HG03457 (cell line): Measurements from ENCODE around the gene KRTAP16-1.
"Not testable (repeated sequence)": the region's sequence is repeated elsewhere in the genome, so short reads cannot be mapped to it uniquely, and the experiment has no call there.

Experiments
- ATAC-seq: cut with Tn5 transposase; IDR thresholded peaks from one replicate; pipeline ENCODE4 v1.9.1; 2021; ENCODE audit warnings: moderate number of reproducible peaks; ENCODE audit not compliant: unreplicated experiment

KRTAP16-1 gene, protein sequence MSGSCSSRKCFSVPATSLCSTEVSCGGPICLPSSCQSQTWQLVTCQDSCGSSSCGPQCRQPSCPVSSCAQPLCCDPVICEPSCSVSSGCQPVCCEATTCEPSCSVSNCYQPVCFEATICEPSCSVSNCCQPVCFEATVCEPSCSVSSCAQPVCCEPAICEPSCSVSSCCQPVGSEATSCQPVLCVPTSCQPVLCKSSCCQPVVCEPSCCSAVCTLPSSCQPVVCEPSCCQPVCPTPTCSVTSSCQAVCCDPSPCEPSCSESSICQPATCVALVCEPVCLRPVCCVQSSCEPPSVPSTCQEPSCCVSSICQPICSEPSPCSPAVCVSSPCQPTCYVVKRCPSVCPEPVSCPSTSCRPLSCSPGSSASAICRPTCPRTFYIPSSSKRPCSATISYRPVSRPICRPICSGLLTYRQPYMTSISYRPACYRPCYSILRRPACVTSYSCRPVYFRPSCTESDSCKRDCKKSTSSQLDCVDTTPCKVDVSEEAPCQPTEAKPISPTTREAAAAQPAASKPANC

GRCh38 chr17:41308918-41309359 lies at the start of gene KRTAP16-1:
Gene KRTAP16-1, minus strand, starts transcription at chr17:41309309. Its CDS starts 56 bp downstream, at chr17:41309253.
- no peak for ATAC-seq

GRCh38 chr17:41354536-41354935 lies 45.4 kb upstream of the KRTAP16-1 start:
- ATAC-seq = no peak

DNA sequence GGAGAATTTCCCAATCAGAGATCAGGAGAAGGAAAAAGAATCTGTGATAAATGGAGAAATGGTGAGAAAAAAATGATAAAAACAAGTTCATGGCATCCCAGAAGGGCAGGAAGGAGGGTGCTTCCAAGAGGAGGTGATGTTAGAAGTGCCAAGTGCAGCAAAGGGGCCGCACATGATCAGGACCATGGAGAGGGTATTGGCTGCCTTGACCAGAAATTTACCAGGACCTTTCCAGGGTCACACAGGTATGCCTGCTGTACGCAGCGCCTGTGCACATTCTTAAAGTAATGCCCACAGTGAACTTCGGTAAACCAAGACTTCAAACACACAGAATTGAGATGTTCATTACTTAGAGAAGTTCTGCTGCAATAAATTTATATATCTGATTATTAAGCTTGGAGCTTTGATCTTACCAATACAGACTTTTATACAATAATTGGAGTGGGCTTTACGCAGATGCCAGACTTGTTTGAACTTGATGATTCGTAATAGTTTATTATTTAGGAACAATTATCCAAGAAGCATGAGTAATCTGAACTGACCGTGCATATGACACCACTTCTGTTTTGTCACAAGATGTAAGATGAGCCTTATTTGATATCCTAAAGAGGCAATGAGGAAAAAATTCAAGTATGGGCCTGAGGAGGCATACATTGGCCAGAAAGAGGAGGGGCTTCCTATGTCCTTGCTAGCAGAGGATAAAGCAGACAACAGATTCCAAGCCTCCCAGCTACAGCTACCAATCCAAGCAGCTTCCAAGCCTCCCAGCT lies 43.7 kb upstream of the KRTAP16-1 start:
- no peak for ATAC-seq

DNA sequence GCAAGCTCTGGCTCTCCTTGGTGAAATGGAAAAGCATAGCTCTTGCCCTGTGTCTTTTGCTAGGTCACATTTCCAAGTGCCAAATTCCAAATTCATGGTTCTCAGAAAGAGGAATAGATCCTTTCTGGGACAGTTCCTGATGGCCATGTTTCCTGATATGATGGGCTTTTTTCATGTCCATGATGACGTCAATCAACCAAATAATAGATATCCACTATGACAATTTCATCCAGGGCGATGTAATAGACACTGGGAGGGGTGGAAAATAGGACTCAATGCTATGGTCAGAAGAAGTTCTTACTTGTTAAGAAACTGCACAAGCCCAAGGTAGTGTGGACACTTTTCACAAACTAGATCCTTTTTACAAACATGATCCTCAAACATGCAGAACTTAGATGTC lies 42.1 kb upstream of the KRTAP16-1 start:
- ATAC-seq = no peak

GRCh38 chr17:41350381-41350878 lies 41.3 kb upstream of the KRTAP16-1 start, which contains the start of gene KRT33A:
Gene KRT33A, minus strand, starts transcription at chr17:41350828. Its CDS starts 61 bp downstream, at chr17:41350767.
- not testable (repeated sequence) for ATAC-seq

- no peak for ATAC-seq
Measured at GRCh38 chr17:41347869-41348760, 39.0 kb upstream of the KRTAP16-1 start.

- ATAC-seq = not testable (repeated sequence)
Measured at GRCh38 chr17:41346421-41346820, 37.3 kb upstream of the KRTAP16-1 start.

- ATAC-seq = no peak
Measured at GRCh38 chr17:41345992-41346391, 36.9 kb upstream of the KRTAP16-1 start.

GRCh38 chr17:41343029-41343428 lies 33.9 kb upstream of the KRTAP16-1 start:
- no peak for ATAC-seq

DNA sequence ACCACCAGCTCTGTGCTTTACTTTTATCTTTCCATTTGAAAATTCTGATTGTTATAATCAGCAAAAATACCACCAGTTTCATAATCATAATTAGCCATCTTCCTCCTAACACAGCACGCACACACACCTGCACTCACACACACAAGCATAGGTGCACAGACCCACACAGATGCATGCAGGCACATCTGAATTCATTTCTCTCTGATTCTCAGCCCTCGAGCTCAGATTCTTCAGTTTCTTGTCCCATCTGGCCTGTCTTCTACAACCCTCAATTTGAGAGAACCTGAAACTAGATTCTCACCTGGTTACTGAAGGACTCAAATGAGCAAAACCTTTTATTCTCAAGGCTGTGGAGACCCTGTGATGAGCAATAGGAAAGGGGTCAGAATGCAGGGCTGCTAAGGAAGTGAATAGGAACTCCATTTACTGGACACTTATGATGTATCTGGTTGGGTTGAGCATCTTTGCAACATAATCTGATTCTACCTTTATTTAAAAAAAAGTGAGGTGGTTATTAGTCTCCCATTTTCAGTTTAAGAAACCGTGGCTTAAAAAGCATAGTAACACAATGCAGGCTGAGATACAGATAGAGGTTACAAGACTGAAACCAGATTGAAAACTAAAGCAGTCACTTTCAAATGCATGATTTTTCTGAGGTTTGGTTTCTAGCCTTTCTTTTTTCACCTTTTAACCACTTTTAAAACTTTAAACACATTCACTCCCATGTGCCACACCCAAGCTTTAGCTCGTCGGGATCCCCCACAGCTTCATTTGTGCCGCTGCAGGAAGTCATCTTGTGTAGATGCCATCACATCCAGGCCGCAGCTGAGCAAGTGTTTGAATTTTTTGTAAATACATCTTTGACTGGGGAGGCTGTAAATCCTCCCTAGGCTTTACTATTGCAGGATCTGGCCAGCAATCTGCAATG lies 32.1 kb upstream of the KRTAP16-1 start:
- ATAC-seq = no peak

- ATAC-seq = no peak
Measured at GRCh38 chr17:41340494-41340893, 31.4 kb upstream of the KRTAP16-1 start.

GRCh38 chr17:41339571-41340172 lies 30.6 kb upstream of the KRTAP16-1 start:
- no peak for ATAC-seq

DNA sequence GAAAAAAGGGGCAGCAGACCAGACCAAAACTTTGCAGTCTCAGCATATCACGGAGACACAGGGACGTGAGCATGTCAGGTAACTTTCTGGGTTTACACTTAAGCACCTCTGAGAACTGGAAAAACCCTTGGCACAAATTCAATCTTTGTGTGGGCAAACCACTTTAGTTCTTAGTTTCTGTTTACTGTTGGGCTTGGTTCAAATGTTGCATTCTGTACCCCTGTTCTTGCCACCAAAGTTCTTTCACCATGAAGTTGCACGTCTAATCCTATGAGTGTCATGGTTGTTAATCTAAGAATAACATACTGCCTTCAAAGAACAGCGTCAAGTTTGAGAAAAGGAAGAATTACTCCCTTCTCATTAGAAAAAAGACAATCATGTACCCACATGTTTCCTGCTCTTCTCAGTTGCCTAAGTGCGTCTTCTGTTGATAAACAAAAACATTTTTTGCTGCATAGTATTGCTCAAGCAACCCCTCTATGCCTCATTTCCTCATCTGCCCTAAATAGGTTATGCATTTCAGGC lies 29.9 kb upstream of the KRTAP16-1 start:
- ATAC-seq = no peak

- no peak for ATAC-seq
Measured at GRCh38 chr17:41335747-41336146, 26.6 kb upstream of the KRTAP16-1 start.

DNA sequence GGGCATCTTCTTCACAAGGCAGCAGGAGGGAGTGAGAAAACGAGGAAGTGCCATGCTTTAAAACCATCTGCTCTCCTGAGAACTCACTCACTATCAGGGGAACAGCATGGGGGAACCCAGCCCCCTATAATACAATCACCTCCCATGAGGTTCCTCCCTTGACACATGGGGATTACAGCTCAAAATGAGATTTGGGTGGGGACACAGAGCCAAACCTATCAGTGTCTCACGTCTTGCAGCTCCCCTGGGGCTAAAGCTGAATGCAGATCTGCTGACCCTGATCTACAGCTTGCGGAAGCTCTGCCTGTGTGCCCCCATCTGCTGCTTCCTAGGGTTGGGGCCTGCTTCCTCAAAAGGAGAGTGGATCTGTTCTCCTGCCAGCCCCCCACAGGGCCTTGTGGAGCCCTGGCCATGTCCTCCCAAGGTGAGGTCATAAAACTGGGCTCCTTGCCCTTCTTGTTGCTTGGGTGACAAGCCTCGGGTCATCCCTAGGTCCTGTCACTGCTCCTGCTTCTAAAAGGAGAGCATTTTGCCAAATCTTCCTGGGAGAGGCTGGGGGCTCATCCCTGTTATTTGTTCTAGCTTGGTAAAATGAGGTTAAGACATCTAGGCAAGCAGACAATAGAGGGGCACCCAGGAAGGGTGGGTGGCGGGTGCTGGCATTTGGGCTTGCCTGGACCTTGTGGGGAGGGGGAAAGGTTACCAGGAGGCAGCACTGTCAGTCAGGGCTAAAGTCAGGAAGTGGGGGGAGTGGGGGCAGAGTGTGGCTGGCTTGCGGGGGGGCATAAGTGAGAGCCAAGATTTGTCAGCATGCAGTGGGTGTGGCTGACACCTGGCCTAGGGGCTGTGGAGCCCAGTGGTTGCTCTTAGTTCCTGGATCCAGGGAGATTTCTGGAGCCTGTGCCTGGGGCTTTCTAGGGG lies 25.5 kb upstream of the KRTAP16-1 start:
- ATAC-seq = no peak

DNA sequence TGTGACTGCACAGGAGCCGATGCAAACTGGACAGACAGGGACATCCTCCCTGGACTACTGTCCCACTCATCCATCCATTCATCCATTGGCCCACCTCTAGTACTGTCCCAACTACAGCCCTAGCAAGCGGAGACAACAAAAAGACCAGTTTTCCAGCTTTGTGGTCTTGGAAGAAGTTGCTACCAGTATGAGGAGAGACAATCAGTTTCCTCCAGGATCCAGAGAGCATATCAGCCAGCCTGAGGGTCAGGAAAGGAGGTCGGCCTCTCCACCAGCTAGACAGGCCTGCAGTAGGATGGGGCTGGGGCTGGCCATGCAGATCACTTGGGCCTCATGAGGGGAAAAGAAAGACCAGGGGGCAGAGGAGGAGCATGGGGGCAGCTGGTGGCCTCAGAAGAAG lies 24.7 kb upstream of the KRTAP16-1 start:
- ATAC-seq = no peak

GRCh38 chr17:41333098-41333497 lies 24.0 kb upstream of the KRTAP16-1 start:
- no peak for ATAC-seq

DNA sequence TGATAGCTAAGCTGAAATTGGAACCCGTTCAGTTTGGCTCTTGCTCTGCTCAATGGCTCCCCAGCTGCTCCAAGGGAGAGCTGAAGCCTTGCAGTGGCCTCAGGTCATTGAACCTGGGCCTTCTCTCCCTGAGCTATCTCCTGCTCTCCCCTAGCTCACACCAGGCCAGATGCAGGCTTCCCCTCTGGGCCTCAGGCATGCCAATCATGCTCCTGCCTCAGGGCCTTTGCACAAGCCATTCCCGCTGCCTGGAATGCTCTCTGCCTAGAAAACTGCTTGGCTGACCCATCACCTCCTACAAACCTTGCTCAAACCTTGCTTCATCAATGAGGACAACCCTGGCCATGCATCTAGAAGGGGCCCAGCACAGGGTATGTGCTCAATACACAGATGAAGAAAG lies 23.1 kb upstream of the KRTAP16-1 start:
- ATAC-seq = no peak
